ENCODE results near the gene GPATCH8. TPM values are rescaled to one million over a fixed set of nuclear protein-coding genes. Genes with fewer than 3 reads are reported as not detected.

The GPATCH8 gene
- total and polyA plus RNA-seq, 8 donors = 9.8 to 23.2 (median 13.6) TPM

DNA sequence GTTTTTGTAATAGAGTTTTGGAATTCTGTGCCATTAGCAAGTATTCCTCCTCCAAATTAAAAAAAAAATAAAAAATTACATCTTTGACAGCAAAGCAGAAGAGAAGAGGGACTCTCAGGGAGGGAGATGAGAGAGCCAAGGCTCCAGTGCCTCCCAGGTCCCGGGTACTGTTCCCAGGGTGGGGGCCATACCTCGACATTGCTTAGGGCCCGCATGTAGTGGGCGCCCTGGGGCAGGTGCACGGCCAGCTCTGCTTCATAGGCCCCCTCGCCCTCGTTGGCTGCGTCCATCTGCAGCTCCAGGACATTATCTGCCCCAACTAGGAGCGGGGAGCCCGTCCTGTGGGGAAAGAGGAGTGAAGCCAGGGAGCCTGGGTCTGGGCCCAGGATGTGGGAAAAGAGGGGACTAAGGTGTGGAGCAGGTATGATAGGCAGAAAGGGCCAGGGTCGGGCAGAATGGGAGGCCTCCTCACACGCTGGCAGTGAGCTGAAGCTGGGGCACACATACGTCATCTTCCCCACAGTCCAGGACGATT lies 125.0 kb downstream of the GPATCH8 start:
- H3K27ac ChIP-seq = no peak overlapping the region
- H3K27me3 ChIP-seq = no peaks in the 10 kb centered on the region
- TF ChIP-seq, protein P1, sequence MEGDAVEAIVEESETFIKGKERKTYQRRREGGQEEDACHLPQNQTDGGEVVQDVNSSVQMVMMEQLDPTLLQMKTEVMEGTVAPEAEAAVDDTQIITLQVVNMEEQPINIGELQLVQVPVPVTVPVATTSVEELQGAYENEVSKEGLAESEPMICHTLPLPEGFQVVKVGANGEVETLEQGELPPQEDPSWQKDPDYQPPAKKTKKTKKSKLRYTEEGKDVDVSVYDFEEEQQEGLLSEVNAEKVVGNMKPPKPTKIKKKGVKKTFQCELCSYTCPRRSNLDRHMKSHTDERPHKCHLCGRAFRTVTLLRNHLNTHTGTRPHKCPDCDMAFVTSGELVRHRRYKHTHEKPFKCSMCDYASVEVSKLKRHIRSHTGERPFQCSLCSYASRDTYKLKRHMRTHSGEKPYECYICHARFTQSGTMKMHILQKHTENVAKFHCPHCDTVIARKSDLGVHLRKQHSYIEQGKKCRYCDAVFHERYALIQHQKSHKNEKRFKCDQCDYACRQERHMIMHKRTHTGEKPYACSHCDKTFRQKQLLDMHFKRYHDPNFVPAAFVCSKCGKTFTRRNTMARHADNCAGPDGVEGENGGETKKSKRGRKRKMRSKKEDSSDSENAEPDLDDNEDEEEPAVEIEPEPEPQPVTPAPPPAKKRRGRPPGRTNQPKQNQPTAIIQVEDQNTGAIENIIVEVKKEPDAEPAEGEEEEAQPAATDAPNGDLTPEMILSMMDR (IDR thresholded peaks at IDR 0.05) = no peak
- FAIRE-seq (no peak), DNase-seq (no peak), ATAC-seq (no peak)
- H3K36me3 ChIP-seq = no peaks in the 10 kb centered on the region
- no peaks in the 10 kb centered on the region for H3K4me1 ChIP-seq
- H3K4me3 ChIP-seq = no peak overlapping the region
- no peaks in the 10 kb centered on the region for H3K9me3 ChIP-seq
- intact Hi-C loops (cut with DNase I) = no loop called here
- 70 to 83% methylated on average over 14 of the region's 14 CpGs for WGBS, 2 donors

DNA sequence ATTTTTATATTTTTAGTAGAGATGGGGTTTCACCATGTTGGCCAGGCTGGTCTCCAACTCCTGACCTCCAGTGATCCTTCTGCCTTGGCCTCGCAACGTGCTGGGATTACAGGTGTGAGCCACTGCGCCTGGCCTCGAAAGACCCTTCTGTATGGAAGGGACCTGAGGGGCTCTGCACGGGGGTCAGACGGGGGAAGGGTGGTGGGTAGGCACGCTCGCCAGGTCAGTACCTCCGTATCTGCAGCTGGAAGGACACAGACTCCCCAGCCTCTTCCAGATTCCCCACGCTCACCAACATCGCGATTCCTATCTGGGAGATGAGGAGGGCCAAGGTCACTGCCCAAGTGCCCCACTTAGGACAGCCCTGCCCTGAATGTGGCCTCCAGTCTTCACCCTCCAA lies 126.4 kb downstream of the GPATCH8 start:
- no peak overlapping the region for H3K27ac ChIP-seq
- 62 to 71% methylated on average over 12 of the region's 12 CpGs for WGBS, 2 donors
- ATAC-seq (no peak), DNase-seq (no peak), FAIRE-seq (no peak)
- H3K9me3 ChIP-seq = no peaks in the 10 kb centered on the region
- H3K36me3 ChIP-seq = no peaks in the 10 kb centered on the region
- H3K27me3 ChIP-seq = no peaks in the 10 kb centered on the region
- no peaks in the 10 kb centered on the region for H3K4me1 ChIP-seq
- no peak overlapping the region for H3K4me3 ChIP-seq
- TF ChIP-seq, protein P1 (IDR thresholded peaks at IDR 0.05) = no peak
- intact Hi-C loops (cut with DNase I) = no loop called here

DNA sequence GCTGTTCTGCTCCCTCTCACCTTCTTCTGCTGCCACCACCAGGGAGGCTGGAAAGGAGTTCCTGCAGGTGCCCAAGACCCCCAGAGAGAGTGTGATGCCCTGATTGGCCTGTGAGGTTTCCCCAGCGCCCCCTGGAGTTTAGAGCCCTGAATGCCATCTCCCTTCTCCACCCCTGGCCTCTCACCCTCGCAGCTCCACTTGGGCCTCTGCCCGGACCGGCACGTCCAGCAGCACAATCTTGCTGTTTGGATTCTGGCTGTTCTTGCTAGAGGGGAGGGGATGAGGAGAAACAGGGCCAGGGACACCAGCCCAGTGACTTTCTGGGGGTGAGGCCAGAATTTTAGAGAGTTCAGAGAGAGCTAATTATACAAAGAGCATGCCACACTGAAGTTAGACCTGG lies 127.1 kb downstream of the GPATCH8 start:
- WGBS, 2 donors = 6 to 28% methylated on average over 5 of the region's 5 CpGs
- H3K9me3 ChIP-seq = no peaks in the 10 kb centered on the region
- no peaks in the 10 kb centered on the region for H3K4me1 ChIP-seq
- TF ChIP-seq, protein P1 (IDR thresholded peaks at IDR 0.05) = no peak
- ATAC-seq (peak in 2 of 4 donors; percentile 21 to 26), DNase-seq (peak in 1 of 6 donors; percentile 39), FAIRE-seq (no peak)
- H3K4me3 ChIP-seq = no peak overlapping the region
- intact Hi-C loops (cut with DNase I) = no loop called here
- H3K36me3 ChIP-seq = no peaks in the 10 kb centered on the region
- no peak overlapping the region for H3K27ac ChIP-seq
- H3K27me3 ChIP-seq = no peaks in the 10 kb centered on the region

DNA sequence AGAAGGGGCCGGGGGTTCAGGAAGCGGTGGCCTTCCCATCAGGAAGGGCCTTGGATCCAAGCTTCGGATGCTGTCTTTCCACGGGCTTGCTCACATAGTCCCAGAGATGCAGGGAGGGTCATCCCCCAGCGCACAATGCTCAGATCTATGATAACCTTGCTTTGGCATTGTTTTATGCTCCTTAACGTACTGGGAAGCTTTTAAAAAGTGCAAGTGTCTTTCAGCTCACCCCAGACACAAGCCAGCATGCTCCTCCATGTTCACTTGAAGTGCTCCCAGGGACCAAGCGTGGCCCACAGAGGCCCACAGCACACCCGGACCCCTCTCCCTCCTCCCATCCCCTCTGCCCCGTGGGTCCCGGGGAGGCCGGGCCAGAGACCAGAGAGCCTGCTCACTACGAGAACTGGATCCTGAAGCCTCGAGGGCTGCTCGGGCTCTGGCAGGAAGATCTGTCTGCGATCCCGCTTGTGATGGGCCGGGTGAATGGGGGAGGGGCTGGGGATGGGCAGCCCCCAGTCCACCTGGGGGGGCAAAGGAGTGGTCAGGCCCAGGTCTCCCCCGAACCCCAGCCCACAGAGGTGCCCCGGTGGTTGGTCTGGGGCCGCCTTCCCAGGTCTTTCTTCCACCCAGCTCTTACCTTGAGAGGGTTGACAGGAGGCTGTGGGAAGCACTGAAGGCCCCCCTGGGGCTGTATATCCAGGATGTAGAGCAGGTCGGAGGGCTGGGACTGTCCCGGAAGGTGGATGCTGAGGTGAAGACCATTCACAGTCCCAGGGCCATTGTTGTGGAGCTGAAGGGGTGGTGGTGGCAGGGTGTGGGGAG lies 127.8 kb downstream of the GPATCH8 start:
- intact Hi-C loops (cut with DNase I) = no loop called here
- WGBS, 2 donors = 47 to 60% methylated on average over 21 to 22 of the region's 22 CpGs
- Histone ChIP-seq H3K9me3 (no peaks in the 10 kb centered on the region), H3K4me1 (no peaks in the 10 kb centered on the region), H3K36me3 (no peaks in the 10 kb centered on the region), H3K27ac (no peak overlapping the region), H3K27me3 (no peaks in the 10 kb centered on the region), H3K4me3 (no peak overlapping the region)
- DNase-seq (peak in 2 of 6 donors; percentile 17 to 45), FAIRE-seq (no peak), ATAC-seq (peak in 1 of 4 donors; percentile 8)
- TF ChIP-seq, protein P1 (IDR thresholded peaks at IDR 0.05) = no peak

Data from pancreas (tissue), 10 donors.